HCT116 (cell line): ENCODE data around the gene SGK1. TPM values are rescaled to one million over a fixed set of nuclear protein-coding genes. Genes with fewer than 3 reads are reported as not detected.

Source experiments
- ATAC-seq: fragments of 200-7000 bp; cut with Tn5 transposase; 2 replicates; pipeline ENCODE4 v1.9.1; 2020; ENCODE audit warnings: mild to moderate bottlenecking, moderate library complexity
- BruUV-seq: library from RNA; stranded (reverse); fragments of 400-500 nt; replicated peaks from 2 replicates; lab custom pipeline; 2021; lab: Mats Ljungman, UMichigan
- CTCF ChIA-PET: fragments of 300-600 bp; sonication (Branson Sonifier 250); formaldehyde crosslinking; loops from one replicate; lab custom pipeline; 2021; ENCODE audit warnings: antibody characterized with exemption; lab: Charles Lee
- POLR2A ChIA-PET: fragments of 300-600, 350-600 bp; sonication (Branson Sonifier 250); formaldehyde crosslinking; loops from one replicate; lab custom pipeline; 2021; ENCODE audit warnings: antibody characterized with exemption; lab: Charles Lee
- RAD21 ChIA-PET, 2 experiments: fragments of 300-600 bp; sonication (Branson Sonifier 250); formaldehyde crosslinking; loops; one replicate each; lab custom pipeline; 2023; ENCODE audit warnings: low total read pairs in 2 of 2; ENCODE audit not compliant: uncharacterized antibody in 2 of 2, unreplicated experiment in 2 of 2, low non-redundant PET in 1 of 2; lab: Charles Lee
- DNase-seq: peaks from one replicate; pipeline ENCODE4 v3.0.0-alpha.2; 2010; ENCODE audit warnings: low read depth, low spot score
- H2AFZ ChIP-seq: fragments of 200-600 bp; shearing (Covaris generic), sonication (generic); 2 replicates; pipeline ENCODE4 v1.6.1; 2017; ENCODE audit warnings: low read depth, mixed run types, mixed read lengths, antibody characterized with exemption, low read length; ENCODE audit not compliant: poor library complexity, severe bottlenecking
- H3K27ac ChIP-seq: 2 replicates; pipeline ENCODE4 v1.5.1; 2012; ENCODE audit warnings: low read depth, low read length
- H3K27me3 ChIP-seq: fragments of 200-600 bp; sonication (generic); 2 replicates; pipeline ENCODE4 v1.6.1; 2016; ENCODE audit warnings: mixed run types, low read length, mixed read lengths; ENCODE audit not compliant: insufficient read depth
- H3K36me3 ChIP-seq, 2 experiments: fragments of 200-500 bp in 1 of 2; fragments of 200-600 bp in 1 of 2; sonication (Bioruptor generic) in 1 of 2; sonication (generic) in 1 of 2; 2 replicates each; pipeline versions ENCODE4 v1.5.1 to v1.6.1; 2014 to 2016; ENCODE audit warnings: low read length in 2 of 2, inconsistent platforms in 1 of 2, mixed read lengths in 1 of 2, mixed run types in 1 of 2; ENCODE audit not compliant: insufficient read depth in 2 of 2, control insufficient read depth in 1 of 2
- H3K4me1 ChIP-seq, 2 experiments: fragments of 200-600 bp in 1 of 2; sonication (generic) in 1 of 2; 2 replicates each; pipeline versions ENCODE4 v1.5.1 to v1.6.1; 2012 to 2017; ENCODE audit warnings: low read length in 2 of 2, inconsistent platforms in 1 of 2, mild to moderate bottlenecking in 1 of 2, mixed read lengths in 1 of 2, mixed run types in 1 of 2, moderate library complexity in 1 of 2; ENCODE audit not compliant: insufficient read depth in 2 of 2, control insufficient read depth in 1 of 2
- H3K4me2 ChIP-seq: fragments of 200-600 bp; sonication (generic); 2 replicates; pipeline ENCODE4 v1.6.1; 2017; ENCODE audit warnings: mixed run types, low read length, mixed read lengths
- H3K4me3 ChIP-seq, 2 experiments: fragments of 200-600 bp in 1 of 2; sonication (generic) in 1 of 2; replicated peaks in 1 of 2; 2 replicates each; pipeline ENCODE4 v1.5.1; 2011 to 2016; ENCODE audit warnings: low read length in 2 of 2, control low read depth in 1 of 2, low read depth in 1 of 2, mild to moderate bottlenecking in 1 of 2, mixed read lengths in 1 of 2, mixed run types in 1 of 2
- H3K79me2 ChIP-seq: fragments of 200-600 bp; sonication (generic); 2 replicates; pipeline ENCODE4 v1.6.1; 2017; ENCODE audit warnings: mild to moderate bottlenecking, mixed run types, low read length, moderate library complexity, mixed read lengths; ENCODE audit not compliant: insufficient read depth
- H3K9ac ChIP-seq: fragments of 200-600 bp; sonication (generic); 2 replicates; pipeline ENCODE4 v1.6.1; 2016; ENCODE audit warnings: low read length, mixed read lengths
- H3K9me2 ChIP-seq: fragments of 200-600 bp; sonication (generic), shearing (Covaris generic); 2 replicates; pipeline ENCODE4 v1.6.1; 2017; ENCODE audit warnings: mixed run types, mild to moderate bottlenecking, moderate library complexity; ENCODE audit not compliant: insufficient read depth
- H3K9me3 ChIP-seq, 2 experiments: fragments of 200-500 bp in 1 of 2; fragments of 200-600 bp in 1 of 2; sonication (Bioruptor generic) in 1 of 2; sonication (generic) in 1 of 2; 2 replicates each; pipeline ENCODE4 v1.6.1; 2014 to 2017; ENCODE audit warnings: low read length in 2 of 2, mixed read lengths in 2 of 2, inconsistent platforms in 1 of 2, low read depth in 1 of 2, mild to moderate bottlenecking in 1 of 2, mixed run types in 1 of 2, moderate library complexity in 1 of 2; ENCODE audit not compliant: control insufficient read depth in 1 of 2, insufficient read depth in 1 of 2
- H4K20me1 ChIP-seq: fragments of 200-600 bp; sonication (generic), shearing (Covaris generic); 2 replicates; pipeline ENCODE4 v1.6.1; 2017; ENCODE audit warnings: mixed run types, mild to moderate bottlenecking, moderate library complexity; ENCODE audit not compliant: insufficient read depth
- CBX3 ChIP-seq: IDR thresholded peaks from 2 replicates; pipeline ENCODE4 v1.6.1; 2012; ENCODE audit warnings: low read depth
- CEBPB ChIP-seq: IDR thresholded peaks from 2 replicates; pipeline ENCODE4 v1.6.1; 2012; ENCODE audit warnings: low read depth
- EGR1 ChIP-seq: IDR thresholded peaks from 2 replicates; pipeline ENCODE4 v1.6.1; 2012; ENCODE audit warnings: low read depth
- ELF1 ChIP-seq: IDR thresholded peaks from 2 replicates; pipeline ENCODE4 v1.6.1; 2012; ENCODE audit warnings: low read depth, borderline replicate concordance
- FOSL1 ChIP-seq: IDR thresholded peaks from 2 replicates; pipeline ENCODE4 v1.6.1; 2012; ENCODE audit warnings: low read depth
- POLR2A ChIP-seq: IDR thresholded peaks from 2 replicates; pipeline ENCODE4 v1.7.0; 2011; ENCODE audit warnings: borderline replicate concordance; ENCODE audit not compliant: insufficient read depth, insufficient read length; ENCODE audit errors: extremely low read depth
- RAD21 ChIP-seq: IDR thresholded peaks from 2 replicates; pipeline ENCODE4 v1.6.1; 2012; ENCODE audit warnings: low read depth, mild to moderate bottlenecking
- REST ChIP-seq: IDR thresholded peaks from 2 replicates; pipeline ENCODE4 v1.6.1; 2012; ENCODE audit warnings: low read depth
- SIN3A ChIP-seq: IDR thresholded peaks from 2 replicates; pipeline ENCODE4 v1.6.1; 2012; ENCODE audit warnings: low read depth
- YY1 ChIP-seq: IDR thresholded peaks from 2 replicates; pipeline ENCODE4 v1.6.1; 2011; ENCODE audit warnings: low read length, low read depth, moderate library complexity, mild to moderate bottlenecking; ENCODE audit not compliant: insufficient replicate concordance; ENCODE audit errors: extremely low read depth
- ZNF274 ChIP-seq: fragments of 200-500 bp; sonication (Bioruptor generic); IDR thresholded peaks from 2 replicates; pipeline ENCODE4 v1.6.1; 2014; ENCODE audit warnings: mild to moderate bottlenecking, low read depth, low read length, inconsistent platforms
- intact Hi-C: fragments of 100-400 bp; cut with micrococcal nuclease; formaldehyde crosslinking; loops from 2 replicates; pipeline ENCODE4 v1.10.0; 2022
- total RNA-seq: library from RNA; stranded (reverse); gene quantifications from one replicate; pipeline ENCODE4 v1.2.1, GENCODE V29; 2021; ENCODE audit not compliant: unreplicated experiment
- TF ChIP-seq, protein P1 (sequence below): IDR thresholded peaks from 2 replicates; pipeline ENCODE4 v1.6.1; 2012

Gene SGK1
- total RNA-seq, 1 experiment from 2014 or later = 4.5 TPM

DNA sequence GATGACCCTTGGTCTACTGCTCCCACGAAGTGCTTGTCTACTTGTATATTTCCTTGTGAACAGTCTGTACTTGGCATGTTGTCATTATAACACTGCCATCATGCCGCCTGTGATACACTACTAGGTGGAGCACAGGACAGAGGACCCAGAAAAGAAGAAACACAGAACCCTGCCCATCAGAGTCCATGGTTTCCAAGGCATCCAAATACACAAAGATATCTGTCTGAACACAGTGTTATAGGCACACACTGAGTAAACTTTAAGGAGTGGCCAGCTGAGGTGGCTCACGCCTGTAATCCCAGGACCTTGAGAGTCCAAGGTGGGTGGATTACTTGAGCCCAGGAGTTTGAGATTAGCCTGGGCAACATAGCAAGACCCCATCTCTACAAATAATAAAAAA is 155.0 kb downstream of the SGK1 start:
- H2AFZ ChIP-seq = no peak overlapping the region
- no TSS peak for BruUV-seq
- no peaks in the 10 kb centered on the region for H4K20me1 ChIP-seq
- DNase-seq = no peak
- H3K9ac ChIP-seq = no peak overlapping the region
- H3K27me3 ChIP-seq = no peaks in the 10 kb centered on the region
- H3K27ac ChIP-seq = no peak overlapping the region
- no peaks in the 10 kb centered on the region for H3K9me3 ChIP-seq
- no peak overlapping the region for H3K4me2 ChIP-seq
- no peaks in the 10 kb centered on the region for H3K79me2 ChIP-seq
- intact Hi-C loops = no loop called here
- ATAC-seq = no peak
- no peaks in the 10 kb centered on the region for H3K4me1 ChIP-seq
- H3K36me3 ChIP-seq = no peaks in the 10 kb centered on the region
- POLR2A ChIA-PET = no interaction called here
- H3K4me3 ChIP-seq = no peak overlapping the region
- CTCF ChIA-PET = no interaction called here
- TF ChIP-seq CBX3 = no peak
- no peak for TF ChIP-seq REST
- TF ChIP-seq RAD21 = no peak
- no peak for TF ChIP-seq FOSL1
- TF ChIP-seq ZNF274 = no peak
- TF ChIP-seq SIN3A = no peak
- TF ChIP-seq YY1 = no peak
- TF ChIP-seq POLR2A = no peak
- no peak for TF ChIP-seq CEBPB
- no peak for TF ChIP-seq EGR1
- TF ChIP-seq, protein P1, sequence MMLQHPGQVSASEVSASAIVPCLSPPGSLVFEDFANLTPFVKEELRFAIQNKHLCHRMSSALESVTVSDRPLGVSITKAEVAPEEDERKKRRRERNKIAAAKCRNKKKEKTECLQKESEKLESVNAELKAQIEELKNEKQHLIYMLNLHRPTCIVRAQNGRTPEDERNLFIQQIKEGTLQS = no peak
- TF ChIP-seq ELF1 = no peak
- TF ChIP-seq, all 23 proteins: peak for 0
- H3K9me2 ChIP-seq = no peaks in the 10 kb centered on the region
- RAD21 ChIA-PET = no interaction called here
